Endothelial cell of umbilical vein (primary cell): Measurements from ENCODE around the gene ATP10A. TPM values are rescaled to one million over a fixed set of nuclear protein-coding genes. Genes with fewer than 3 reads are reported as not detected.

Experiments used
- BruUV-seq: library from RNA; stranded (reverse); fragments of 400-500 nt; replicated peaks from 2 replicates; lab custom pipeline; 2021; lab: Mats Ljungman, UMichigan
- CTCF ChIA-PET: fragments of 300-600, 350-600 bp; sonication (Branson Sonifier 250); formaldehyde crosslinking; loops from one replicate; lab custom pipeline; 2021; ENCODE audit warnings: antibody characterized with exemption, inconsistent platforms; lab: Charles Lee
- POLR2A ChIA-PET: fragments of 300-600, 350-600 bp; sonication (Branson Sonifier 250); formaldehyde crosslinking; loops from one replicate; lab custom pipeline; 2021; ENCODE audit warnings: antibody characterized with exemption, inconsistent platforms; lab: Charles Lee
- DNase-seq: peaks from one replicate; pipeline ENCODE4 v3.0.0-alpha.2; 2011; ENCODE audit warnings: low read depth, low spot score
- FAIRE-seq: peaks from 2 replicates; lab custom pipeline; 2011; peaks lifted over from hg19 to GRCh38; lab: Jason Lieb, UNC
- H2AFZ ChIP-seq: 2 replicates; pipeline ENCODE4 v1.6.0; 2012; ENCODE audit warnings: low read depth, low read length, control low read depth, inconsistent platforms
- H3K27ac ChIP-seq: 2 replicates; pipeline ENCODE4 v1.5.1; 2011; ENCODE audit warnings: low read depth, mild to moderate bottlenecking, control low read depth, low read length, moderate library complexity; ENCODE audit not compliant: insufficient read depth
- H3K27me3 ChIP-seq, 2 experiments: 2 replicates each; pipeline versions ENCODE4 v1.6.0 to v1.6.1; 2011; ENCODE audit warnings: low read length in 2 of 2, mixed read lengths in 1 of 2; ENCODE audit not compliant: control insufficient read depth in 2 of 2, insufficient read depth in 2 of 2
- H3K36me3 ChIP-seq, 2 experiments: 2 replicates in 1 of 2; 3 replicates in 1 of 2; pipeline ENCODE4 v1.5.1; 2011; ENCODE audit warnings: low read length in 2 of 2, mild to moderate bottlenecking in 1 of 2, moderate library complexity in 1 of 2; ENCODE audit not compliant: control insufficient read depth in 2 of 2, insufficient read depth in 2 of 2; ENCODE audit errors: extremely low read depth in 1 of 2
- H3K4me1 ChIP-seq: 3 replicates; pipeline ENCODE4 v1.5.1; 2011; ENCODE audit warnings: mild to moderate bottlenecking, low read length; ENCODE audit not compliant: control insufficient read depth, insufficient read depth; ENCODE audit errors: extremely low read depth
- H3K4me2 ChIP-seq: 2 replicates; pipeline ENCODE4 v1.6.1; 2011; ENCODE audit warnings: low read length, control low read depth, mixed read lengths; ENCODE audit not compliant: insufficient read depth
- H3K4me3 ChIP-seq, 3 experiments: fragments of 200-600 bp in 1 of 3; sonication (generic), shearing (Covaris generic) in 1 of 3; replicated peaks in 1 of 3; 2 replicates each; pipeline ENCODE4 v1.5.1; 2011 to 2016; ENCODE audit warnings: control low read depth in 3 of 3, low read length in 3 of 3, mild to moderate bottlenecking in 2 of 3, inconsistent platforms in 1 of 3, low read depth in 1 of 3, moderate library complexity in 1 of 3; ENCODE audit not compliant: insufficient read depth in 1 of 3
- H3K79me2 ChIP-seq: 2 replicates; pipeline ENCODE4 v1.6.0; 2012; ENCODE audit warnings: low read length, inconsistent platforms; ENCODE audit not compliant: control insufficient read depth, insufficient read depth
- H3K9ac ChIP-seq: replicated peaks from 2 replicates; pipeline ENCODE3; 2011; ENCODE audit warnings: low read length, control low read depth; ENCODE audit not compliant: insufficient read depth; ENCODE audit errors: extremely low read depth
- H3K9me1 ChIP-seq: replicated peaks from 3 replicates; pipeline ENCODE4 v1.6.0; 2011; ENCODE audit warnings: mild to moderate bottlenecking, low read length; ENCODE audit not compliant: control insufficient read depth, insufficient read depth; ENCODE audit errors: extremely low read depth
- H3K9me3 ChIP-seq: replicated peaks from 2 replicates; pipeline ENCODE4 v1.5.1; 2012; ENCODE audit warnings: low read length, inconsistent platforms; ENCODE audit not compliant: control insufficient read depth, insufficient read depth
- H4K20me1 ChIP-seq: replicated peaks from 2 replicates; pipeline ENCODE3; 2011; ENCODE audit warnings: mild to moderate bottlenecking, low read length; ENCODE audit not compliant: control insufficient read depth, insufficient read depth; ENCODE audit errors: extremely low read depth
- CTCF ChIP-seq, 2 donors: IDR thresholded peaks; 1 replicate in 1 of 2; 2 replicates in 1 of 2; pipeline ENCODE4 v1.5.1; 2011; ENCODE audit warnings: low read length in 2 of 2, mild to moderate bottlenecking in 2 of 2, moderate library complexity in 2 of 2, control low read depth in 1 of 2, inconsistent platforms in 1 of 2, low read depth in 1 of 2; ENCODE audit not compliant: insufficient read depth in 1 of 2; ENCODE audit errors: extremely low read depth in 1 of 2
- EZH2 ChIP-seq: IDR thresholded peaks from 2 replicates; pipeline ENCODE4 v1.6.1; 2012; ENCODE audit warnings: borderline replicate concordance, low read depth, mild to moderate bottlenecking, moderate library complexity, low read length, inconsistent platforms; ENCODE audit not compliant: severe bottlenecking
- FOS ChIP-seq: IDR thresholded peaks from 2 replicates; pipeline ENCODE4 v1.6.1; 2011; ENCODE audit warnings: mild to moderate bottlenecking, low read length, moderate library complexity, borderline replicate concordance; ENCODE audit not compliant: insufficient read depth
- GATA2 ChIP-seq: IDR thresholded peaks from 2 replicates; pipeline ENCODE4 v1.7.0; 2011; ENCODE audit warnings: low read depth, mild to moderate bottlenecking, moderate library complexity, mixed read lengths, low read length; ENCODE audit not compliant: insufficient read length, insufficient read depth
- JUN ChIP-seq: IDR thresholded peaks from 2 replicates; pipeline ENCODE4 v1.6.1; 2011; ENCODE audit warnings: borderline replicate concordance, low read depth; ENCODE audit not compliant: insufficient read length, insufficient read depth
- MYC ChIP-seq: IDR thresholded peaks from one replicate; pipeline ENCODE4 v1.6.1; 2011; ENCODE audit warnings: mild to moderate bottlenecking, low read depth, low read length
- POLR2A ChIP-seq: IDR thresholded peaks from 2 replicates; pipeline ENCODE4 v1.6.1; 2012; ENCODE audit warnings: low read depth, mild to moderate bottlenecking, control low read depth, low read length
- POLR2AphosphoS5 ChIP-seq: IDR thresholded peaks from 2 replicates; pipeline ENCODE4 v1.6.1; 2012; ENCODE audit warnings: low read depth, mild to moderate bottlenecking, control low read depth, low read length, moderate library complexity; ENCODE audit not compliant: insufficient read depth
- dilution Hi-C: fragments of 300-500 bp; cut with MboI; formaldehyde crosslinking; loops from one replicate; pipeline ENCODE4 v1.15.0; 2019; ENCODE audit warnings: low sequenced_read_pairs; ENCODE audit not compliant: extremely low pct_ligation_motif_present
- intact Hi-C: fragments of 100-400 bp; cut with micrococcal nuclease; formaldehyde crosslinking; loops from one replicate; pipeline ENCODE4 v1.10.0; 2022
- polyA plus RNA-seq, 4 experiments: library from polyadenylated mRNA; depleted of rRNA in 3 of 4; stranded (reverse) in 3 of 4; unstranded in 1 of 4; fragments of >200 nt; gene quantifications; 2 replicates each; pipeline versions ENCODE4 v1.2.1 to v1.2.3, GENCODE V29; 2011 to 2012; ENCODE audit warnings: missing spikeins in 1 of 4
- total RNA-seq: library from RNA; stranded (reverse); gene quantifications from 2 replicates; pipeline ENCODE4 v1.2.3, GENCODE V29; 2021
- TF ChIP-seq, protein P1 (sequence below): IDR thresholded peaks from 2 replicates; pipeline ENCODE4 v1.6.1; 2011; ENCODE audit not compliant: insufficient read depth, insufficient read length

Gene ATP10A
- total and polyA plus RNA-seq, 2 donors (not counting 3 experiments of a cell fraction or from before 2014, with no cell fraction given): not detected

- no peaks in the 10 kb centered on the region for H3K4me1 ChIP-seq
- H2AFZ ChIP-seq: no peak overlapping the region
- no peaks in the 10 kb centered on the region for H3K36me3 ChIP-seq
- FAIRE-seq: no peak
- no peak overlapping the region for H3K27ac ChIP-seq
- H3K4me2 ChIP-seq: no peak overlapping the region
- dilution Hi-C loops (no loop called here), intact Hi-C loops (no loop called here)
- no peaks in the 10 kb centered on the region for H4K20me1 ChIP-seq
- no peak for DNase-seq
- CTCF ChIA-PET: no interaction called here
- H3K79me2 ChIP-seq: no peaks in the 10 kb centered on the region
- no peaks in the 10 kb centered on the region for H3K27me3 ChIP-seq
- no peaks in the 10 kb centered on the region for H3K9me1 ChIP-seq
- TF ChIP-seq JUN (no peak), CTCF (IDR thresholded peaks at IDR 0.05; ENCODE audit: extremely low read depth in 1 of 2, insufficient read depth in 1 of 2, low read depth in 1 of 2, low read length in 2 of 2) (no peak), MYC (no peak), GATA2 (no peak), POLR2A (no peak), EZH2 (no peak), FOS (no peak), POLR2AphosphoS5 (no peak)
- TF ChIP-seq, protein P1, sequence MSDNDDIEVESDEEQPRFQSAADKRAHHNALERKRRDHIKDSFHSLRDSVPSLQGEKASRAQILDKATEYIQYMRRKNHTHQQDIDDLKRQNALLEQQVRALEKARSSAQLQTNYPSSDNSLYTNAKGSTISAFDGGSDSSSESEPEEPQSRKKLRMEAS: no peak
- POLR2A ChIA-PET: no interaction called here
- no TSS peak for BruUV-seq
- H3K9ac ChIP-seq: no peak overlapping the region
- H3K9me3 ChIP-seq: no peaks in the 10 kb centered on the region
- no peak overlapping the region for H3K4me3 ChIP-seq
Observed at GRCh38 chr15:25795061-25795460, 68.1 kb downstream of the ATP10A start.
